ENCODE data around the gene SAMD14.

SAMD14 gene

DNA sequence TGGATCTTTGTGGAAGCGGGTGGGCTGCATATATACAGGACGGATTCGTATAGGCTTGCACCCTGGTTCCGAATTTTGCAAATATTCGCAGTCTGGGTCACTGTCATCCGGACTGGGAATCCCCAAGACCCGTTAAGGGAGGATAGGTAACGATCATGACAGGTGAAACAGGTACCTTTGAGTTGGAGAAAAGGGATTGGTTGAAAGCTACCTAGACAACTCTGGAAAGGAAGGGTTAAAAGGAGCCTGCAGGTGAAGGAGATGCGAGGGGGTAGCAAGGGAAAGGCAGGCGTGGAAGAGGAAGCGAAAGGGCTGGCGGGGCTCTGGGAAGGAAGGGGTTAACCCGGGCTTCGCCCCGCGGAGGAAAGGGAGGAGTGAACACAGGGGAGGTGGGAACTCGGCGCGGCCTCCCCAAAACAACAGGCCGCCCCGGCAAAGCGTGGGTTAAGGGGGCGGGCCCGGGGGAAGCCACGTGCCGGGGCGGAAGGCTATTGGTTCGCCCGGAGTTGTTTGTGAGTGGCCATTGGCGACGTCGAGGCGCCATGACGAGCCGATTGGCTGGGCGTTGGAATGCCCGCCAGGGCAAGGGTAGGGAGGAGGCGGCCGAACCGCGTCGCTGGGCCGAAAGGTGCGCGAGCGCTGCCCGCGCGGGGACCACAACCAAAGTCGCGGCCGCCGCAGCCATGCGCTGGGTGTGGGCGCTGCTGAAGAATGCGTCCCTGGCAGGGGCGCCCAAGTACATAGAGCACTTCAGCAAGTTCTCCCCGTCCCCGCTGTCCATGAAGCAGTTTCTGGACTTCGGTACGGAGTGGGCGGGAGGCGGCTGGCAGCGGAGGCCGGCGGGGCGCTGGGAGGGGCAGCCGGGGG is 35.0 kb downstream of the SAMD14 start, which contains the start of gene PDK2:
PDK2 (plus strand) TSS at position 599 of the 867 bp plus-strand sequence; CDS start at position 684, 85 bp downstream.
- peak; percentile 78 for DNase-seq

- peak; percentile 74 for DNase-seq
Observed at GRCh38 chr17:50094243-50094752, 35.7 kb downstream of the SAMD14 start.

DNA sequence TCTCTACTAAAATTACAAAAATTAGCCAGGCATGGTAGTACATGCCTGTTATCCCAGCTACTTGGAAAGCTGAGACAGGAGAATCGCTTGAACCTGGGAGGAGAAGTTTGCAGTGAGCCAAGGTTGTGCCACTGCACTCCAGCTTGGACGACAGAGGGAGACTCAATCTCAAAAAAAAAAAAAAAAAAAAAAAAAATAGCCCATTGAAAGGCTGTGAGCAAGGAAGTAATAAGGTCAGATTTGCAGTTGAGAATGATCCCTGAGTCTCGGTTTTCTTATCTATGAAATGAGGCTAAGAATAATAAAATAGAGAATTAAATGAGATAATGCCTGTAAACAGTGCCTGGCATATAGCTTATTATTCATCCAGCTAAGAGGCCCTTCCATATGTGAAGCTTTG is 36.2 kb downstream of the SAMD14 start:
- no peak for DNase-seq

DNA sequence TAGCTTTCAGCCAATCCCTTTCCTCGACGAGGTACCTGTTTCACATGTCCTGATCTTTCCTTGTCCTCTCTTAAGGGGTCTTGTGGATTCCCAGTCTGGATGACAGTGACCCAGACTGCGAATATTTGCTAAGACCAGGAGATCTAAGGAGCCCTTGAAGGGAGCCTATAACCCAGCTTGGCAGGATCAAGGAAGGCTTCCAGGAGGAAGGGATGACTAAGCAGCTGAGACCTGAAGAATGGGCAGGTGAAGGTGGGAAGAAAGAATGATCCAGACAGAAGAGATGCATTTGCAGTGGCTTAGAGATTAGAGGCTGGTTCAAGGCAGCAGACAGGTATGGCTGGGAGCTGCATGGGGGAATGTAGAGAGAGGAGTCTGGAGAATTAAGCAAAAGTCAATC is 36.7 kb downstream of the SAMD14 start:
- DNase-seq: no peak

GRCh38 chr17:50091918-50092285 is 38.1 kb downstream of the SAMD14 start:
- DNase-seq: no peak

- no peak for DNase-seq
Observed at GRCh38 chr17:50090971-50091917, 38.7 kb downstream of the SAMD14 start.

DNA sequence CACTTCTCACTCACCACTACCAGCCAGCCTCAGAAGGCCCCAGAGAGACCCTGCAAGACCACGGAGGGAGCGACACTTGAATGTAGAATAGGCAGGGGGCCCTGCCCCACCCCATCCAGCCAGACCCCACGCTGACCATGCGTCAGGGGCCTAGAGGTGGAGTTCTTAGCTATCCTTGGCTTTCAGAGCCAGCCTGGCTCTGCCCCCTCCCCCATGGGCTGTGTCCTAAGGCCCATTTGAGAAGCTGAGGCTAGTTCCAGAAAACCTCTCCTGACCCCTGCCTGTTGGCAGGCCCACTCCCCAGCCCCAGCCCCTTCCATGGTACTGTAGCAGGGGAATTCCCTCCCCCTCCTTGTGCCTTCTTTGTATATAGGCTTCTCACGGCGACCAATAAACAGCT is 39.9 kb downstream of the SAMD14 start:
- DNase-seq: no peak

DNA sequence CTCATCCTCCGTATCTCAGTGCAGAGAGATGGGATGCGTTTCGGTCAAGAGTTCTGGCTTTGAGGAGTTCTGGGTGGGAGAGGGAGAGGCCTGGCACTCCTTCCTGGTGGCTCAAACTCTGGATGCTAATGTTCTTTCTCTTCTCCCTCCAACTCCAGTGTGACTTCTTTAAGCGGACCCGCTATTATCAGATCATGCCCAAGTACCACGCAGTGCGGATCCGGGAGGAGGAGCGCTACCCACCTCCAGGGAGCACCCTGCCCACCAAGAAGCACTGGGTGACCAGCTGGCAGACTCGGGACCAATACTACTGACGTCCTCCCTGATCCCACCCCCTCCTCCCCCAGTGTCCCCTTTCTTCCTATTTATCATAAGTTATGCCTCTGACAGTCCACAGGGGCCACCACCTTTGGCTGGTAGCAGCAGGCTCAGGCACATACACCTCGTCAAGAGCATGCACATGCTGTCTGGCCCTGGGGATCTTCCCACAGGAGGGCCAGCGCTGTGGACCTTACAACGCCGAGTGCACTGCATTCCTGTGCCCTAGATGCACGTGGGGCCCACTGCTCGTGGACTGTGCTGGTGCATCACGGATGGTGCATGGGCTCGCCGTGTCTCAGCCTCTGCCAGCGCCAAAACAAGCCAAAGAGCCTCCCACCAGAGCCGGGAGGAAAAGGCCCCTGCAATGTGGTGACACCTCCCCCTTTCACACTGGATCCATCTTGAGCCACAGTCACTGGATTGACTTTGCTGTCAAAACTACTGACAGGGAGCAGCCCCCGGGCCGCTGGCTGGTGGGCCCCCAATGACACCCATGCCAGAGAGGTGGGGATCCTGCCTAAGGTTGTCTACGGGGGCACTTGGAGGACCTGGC is 40.8 kb downstream of the SAMD14 start:
- DNase-seq: no peak

DNA sequence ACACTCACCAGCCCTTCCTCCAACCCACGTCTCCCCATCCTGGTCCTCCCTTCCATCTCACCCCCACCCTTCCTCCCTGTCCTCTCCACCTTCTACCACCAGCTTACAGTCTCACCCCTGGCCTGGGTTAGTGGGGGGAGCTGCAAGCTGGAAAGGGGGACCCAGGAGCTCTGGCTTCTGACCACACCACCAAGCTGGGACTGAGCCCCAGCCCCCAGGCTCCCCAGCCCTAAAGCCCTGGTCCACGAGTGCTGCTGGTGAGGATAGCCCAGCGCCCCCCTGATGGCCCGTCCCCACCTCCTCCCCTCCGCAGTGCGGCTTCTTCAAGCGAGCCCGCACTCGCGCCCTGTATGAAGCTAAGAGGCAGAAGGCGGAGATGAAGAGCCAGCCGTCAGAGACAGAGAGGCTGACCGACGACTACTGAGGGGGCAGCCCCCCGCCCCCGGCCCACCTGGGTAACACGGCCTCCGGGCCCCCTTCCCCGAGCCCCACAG is 42.0 kb downstream of the SAMD14 start:
- no peak for DNase-seq

DNA sequence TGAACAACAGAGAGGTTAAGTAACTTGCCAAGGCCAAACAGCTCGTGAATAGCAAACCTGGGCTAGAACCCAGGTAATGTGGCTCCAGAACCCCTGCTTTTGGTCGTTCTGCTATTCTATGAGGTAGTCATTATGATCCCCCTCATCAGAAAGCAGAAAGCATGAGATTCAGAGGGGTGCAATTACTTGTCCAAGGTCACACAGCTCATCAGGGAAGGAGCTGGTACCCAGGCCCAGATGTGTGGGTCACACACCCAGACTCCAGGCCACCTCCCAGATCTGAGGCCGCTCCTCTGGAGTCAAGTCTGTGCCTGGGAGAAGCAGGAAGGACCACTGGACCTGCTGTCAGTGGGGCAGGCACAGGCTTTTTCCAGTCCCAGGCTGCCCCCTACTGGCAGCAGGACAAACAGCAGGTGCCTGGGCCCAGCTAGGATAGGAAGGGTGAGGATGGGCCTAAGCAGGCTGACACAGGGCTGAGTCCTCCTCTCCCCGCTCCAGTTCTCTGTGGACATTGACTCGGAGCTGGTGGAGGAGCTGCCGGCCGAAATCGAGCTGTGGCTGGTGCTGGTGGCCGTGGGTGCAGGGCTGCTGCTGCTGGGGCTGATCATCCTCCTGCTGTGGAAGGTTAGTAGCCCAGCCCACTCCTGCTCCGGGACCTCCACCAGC is 42.6 kb downstream of the SAMD14 start:
- peak; percentile 5 for DNase-seq

- DNase-seq: no peak
Observed at GRCh38 chr17:50081757-50082156, 48.2 kb downstream of the SAMD14 start.

DNA sequence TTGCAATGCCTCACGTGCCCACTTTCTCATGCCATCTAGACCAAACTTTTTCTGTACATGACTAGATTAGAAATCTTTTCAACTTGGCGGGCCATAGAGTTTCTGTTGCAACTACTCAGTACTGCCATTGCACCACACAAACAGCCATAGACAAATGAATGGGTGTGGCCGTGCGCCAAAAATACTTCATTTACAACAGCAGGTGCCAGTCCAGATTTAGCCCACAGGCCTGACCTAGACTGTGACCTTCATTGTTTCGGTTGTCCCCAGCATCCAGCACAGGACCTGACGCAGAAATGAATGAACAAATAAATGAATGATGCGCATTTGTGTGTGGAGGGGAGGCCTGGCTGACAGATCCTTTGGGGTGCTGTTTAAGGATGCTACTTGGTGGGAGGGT is 49.1 kb downstream of the SAMD14 start:
- DNase-seq: no peak

DNA sequence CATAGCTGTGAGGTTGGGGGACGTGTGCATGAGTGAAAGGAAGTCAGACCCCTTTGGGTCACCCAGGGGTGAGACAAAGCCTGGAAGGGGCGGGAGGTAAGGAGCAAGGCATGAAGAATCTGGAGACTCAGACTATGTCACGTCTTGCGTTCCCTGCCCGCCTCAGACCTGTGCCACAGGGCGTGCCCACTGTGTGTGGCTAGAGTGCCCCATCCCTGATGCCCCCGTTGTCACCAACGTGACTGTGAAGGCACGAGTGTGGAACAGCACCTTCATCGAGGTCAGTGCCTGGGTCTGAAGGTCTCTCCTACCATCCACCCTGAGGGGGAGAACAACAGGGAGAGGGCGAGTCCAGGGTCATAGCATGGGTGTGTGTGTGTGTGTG is 49.9 kb downstream of the SAMD14 start:
- no peak for DNase-seq

DNA sequence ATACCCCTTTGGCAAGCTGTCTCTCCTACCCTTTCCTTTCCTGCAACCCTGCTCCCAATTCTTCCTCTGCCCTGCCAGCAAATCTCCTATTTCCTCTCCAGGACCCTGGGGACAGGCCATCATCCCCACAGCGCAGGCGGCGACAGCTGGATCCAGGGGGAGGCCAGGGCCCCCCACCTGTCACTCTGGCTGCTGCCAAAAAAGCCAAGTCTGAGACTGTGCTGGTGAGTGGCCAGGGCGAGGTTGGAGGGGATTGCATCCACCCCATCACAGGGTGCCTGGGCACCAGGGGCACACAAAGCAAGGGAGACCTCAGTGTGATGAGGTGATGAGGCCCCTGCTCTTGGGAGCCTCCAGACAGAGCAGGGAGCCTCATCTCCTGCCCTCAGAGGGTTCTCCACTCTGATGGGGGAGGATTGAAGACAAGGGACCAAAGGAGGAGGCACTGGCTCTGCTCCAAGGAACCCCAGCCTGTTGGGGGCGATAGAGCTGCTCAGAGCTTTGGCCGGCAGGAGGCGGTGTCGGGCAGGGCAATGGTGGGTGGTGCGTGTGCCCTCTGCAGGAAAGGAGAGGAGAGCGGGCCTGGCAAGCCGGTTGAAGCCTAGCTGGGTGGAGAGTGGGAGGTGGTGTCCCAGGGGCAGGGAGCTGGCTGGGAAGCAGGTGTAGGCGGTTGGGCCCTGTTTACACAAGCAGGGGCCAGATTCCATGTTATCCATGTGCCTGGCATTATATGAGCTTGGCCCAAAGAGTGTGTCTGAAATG is 50.4 kb downstream of the SAMD14 start:
- DNase-seq: no peak

DNA sequence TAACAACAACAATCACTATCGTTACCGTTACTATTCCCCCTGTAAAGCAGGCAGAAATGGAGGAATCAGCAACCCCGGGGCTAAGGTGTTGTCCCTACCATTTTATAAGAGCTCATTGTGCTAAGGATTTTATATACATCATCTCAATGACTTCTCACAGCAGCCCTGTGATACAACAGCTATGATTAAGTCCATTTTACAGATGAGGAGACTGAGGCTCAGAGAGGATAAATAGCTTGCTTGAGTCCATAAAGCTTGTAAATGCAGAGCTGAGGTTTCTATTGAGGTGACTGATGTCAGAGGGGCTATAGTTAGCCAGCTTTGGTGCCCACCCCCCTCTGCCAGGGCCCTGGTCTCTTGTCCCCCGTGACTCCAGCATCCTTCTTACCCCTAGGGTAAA is 51.5 kb downstream of the SAMD14 start:
- no peak for DNase-seq

- DNase-seq: no peak
Observed at GRCh38 chr17:50076591-50077235, 53.2 kb downstream of the SAMD14 start.

DNA sequence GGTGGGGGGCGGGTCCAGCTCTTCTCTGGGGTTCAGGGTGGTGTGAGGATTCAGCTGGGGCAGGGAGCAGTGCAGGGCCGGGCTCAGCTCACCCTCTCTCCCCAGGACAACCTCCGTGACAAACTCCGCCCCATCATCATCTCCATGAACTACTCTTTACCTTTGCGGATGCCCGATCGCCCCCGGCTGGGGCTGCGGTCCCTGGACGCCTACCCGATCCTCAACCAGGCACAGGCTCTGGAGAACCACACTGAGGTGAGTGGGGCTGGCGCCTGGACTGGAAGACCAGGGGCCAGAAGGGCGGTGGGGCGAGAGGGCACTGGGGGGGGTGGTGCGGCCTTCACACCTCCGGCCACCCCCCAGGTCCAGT is 53.8 kb downstream of the SAMD14 start:
- no peak for DNase-seq

DNA sequence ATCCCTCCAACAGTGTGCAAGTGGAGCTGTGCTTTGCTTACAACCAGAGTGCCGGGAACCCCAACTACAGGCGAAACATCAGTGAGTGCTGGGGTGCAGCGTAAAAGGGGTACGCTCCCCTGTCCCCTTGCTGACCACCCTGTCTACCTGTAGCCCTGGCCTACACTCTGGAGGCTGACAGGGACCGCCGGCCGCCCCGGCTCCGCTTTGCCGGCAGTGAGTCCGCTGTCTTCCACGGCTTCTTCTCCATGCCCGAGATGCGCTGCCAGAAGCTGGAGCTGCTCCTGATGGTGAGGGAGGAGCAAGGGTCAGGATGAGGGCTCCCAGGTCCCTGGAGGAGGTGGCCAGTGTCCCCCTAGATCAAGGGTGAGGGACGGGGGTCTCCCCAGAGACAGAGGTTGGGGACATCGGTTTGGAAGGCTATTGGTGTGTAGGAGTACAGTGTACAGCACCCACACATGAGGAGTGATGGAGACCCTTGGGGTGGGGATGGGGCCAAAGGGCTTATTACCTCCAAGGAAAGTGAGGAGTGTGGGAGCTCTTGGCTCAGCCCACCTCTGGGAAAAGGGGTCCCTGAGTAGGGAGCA is 54.4 kb downstream of the SAMD14 start:
- no peak for DNase-seq

DNA sequence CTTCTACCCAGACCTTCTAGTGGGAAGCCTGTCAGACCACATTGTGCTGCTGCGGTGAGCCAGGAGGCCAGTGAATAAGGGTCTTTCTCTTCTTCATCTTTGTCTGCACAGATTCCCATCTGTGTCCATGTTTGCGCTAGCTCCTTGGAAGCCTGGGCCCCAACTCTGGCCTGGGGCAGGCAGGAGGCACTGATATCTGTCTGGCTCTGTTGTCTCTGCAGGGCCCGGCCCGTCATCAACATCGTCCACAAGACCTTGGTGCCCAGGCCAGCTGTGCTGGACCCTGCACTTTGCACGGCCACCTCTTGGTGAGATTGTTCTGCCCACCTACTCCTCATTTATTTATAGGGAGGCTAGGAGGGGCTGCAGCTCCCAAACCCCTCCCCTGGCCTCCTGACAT is 55.7 kb downstream of the SAMD14 start:
- no peak for DNase-seq

DNA sequence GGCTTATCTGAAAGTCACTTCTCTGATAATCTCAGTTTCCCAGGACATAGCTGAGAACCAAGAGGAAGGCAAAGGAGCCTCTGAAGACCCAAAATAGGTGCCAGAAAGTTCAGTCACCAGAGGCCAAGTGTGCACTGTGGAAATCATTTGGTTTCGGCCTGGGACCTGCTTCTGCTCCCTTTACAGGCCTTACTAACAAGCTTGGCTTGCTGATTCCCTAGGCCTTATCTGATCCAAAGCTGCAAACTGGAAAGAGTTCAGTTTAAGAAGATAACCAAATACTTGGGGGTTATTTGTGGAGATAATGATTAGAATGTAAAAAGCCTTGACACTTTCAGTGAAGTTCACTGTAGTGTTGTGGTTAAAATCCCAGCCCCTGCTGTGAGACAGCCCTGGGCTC is 57.0 kb downstream of the SAMD14 start:
- no peak for DNase-seq

Data from NCI-H1436 treated with DMSO at 0.1 percent for 48 hours (cell line).